ENCODE results near the gene SBNO1. TPM values are rescaled to one million over a fixed set of nuclear protein-coding genes. Genes with fewer than 3 reads are reported as not detected.

The SBNO1 gene
- total RNA-seq, 1 experiment from 2014 or later = 23.3 TPM

- CTCF ChIA-PET = no interaction called here
- Histone ChIP-seq H3K9me3 (ENCODE audit: low read length) (no peaks in the 10 kb centered on the region), H3K27ac (ENCODE audit: low read length) (no peak overlapping the region), H3K27me3 (ENCODE audit: low read length) (no peaks in the 10 kb centered on the region), H3K4me1 (ENCODE audit: insufficient read depth, low read length) (no peaks in the 10 kb centered on the region), H3K9ac (ENCODE audit: low read length) (no peak overlapping the region), H3K9me2 (replicated peaks; ENCODE audit: low read length) (no peaks in the 10 kb centered on the region), H3K4me3 (ENCODE audit: low read length) (no peak overlapping the region), H3K36me3 (ENCODE audit: low read depth, low read length) (no peaks in the 10 kb centered on the region), H2AFZ (ENCODE audit: low read length) (no peak overlapping the region), H3F3A (ENCODE audit: low read length, unreplicated experiment) (no peaks in the 10 kb centered on the region), H4K20me1 (ENCODE audit: low read length) (no peaks in the 10 kb centered on the region), H3K79me2 (ENCODE audit: low read length) (no peaks in the 10 kb centered on the region), H3K4me2 (ENCODE audit: low read length) (no peak overlapping the region)
- POLR2A ChIA-PET (ENCODE audit: unreplicated experiment) = no interaction called here
- ATAC-seq (no peak), DNase-seq (no peak)
- TF ChIP-seq EZH2phosphoT487 (IDR thresholded peaks at IDR 0.05; ENCODE audit: borderline replicate concordance, low read length) (no peak), CTCF (conservative IDR thresholded peaks at IDR 0.05; ENCODE audit: low read depth, low read length) (no peak), EZH2 (IDR thresholded peaks at IDR 0.05; ENCODE audit: low read length, unreplicated experiment) (no peak)
- BruUV-seq (replicated peaks) = no TSS peak
- intact Hi-C loops (cut with micrococcal nuclease) = no loop called here
These were observed 81.2 kb downstream of the SBNO1 start for GRCh38 chr12:123283461-123283860.

GRCh38 chr12:123282111-123282510 lies 82.5 kb downstream of the SBNO1 start:
- no peaks in the 10 kb centered on the region for H3K4me1 ChIP-seq (ENCODE audit: insufficient read depth, low read length)
- H3K36me3 ChIP-seq (ENCODE audit: low read depth, low read length) = no peaks in the 10 kb centered on the region
- H4K20me1 ChIP-seq (ENCODE audit: low read length) = no peaks in the 10 kb centered on the region
- ATAC-seq (no peak), DNase-seq (no peak)
- no peaks in the 10 kb centered on the region for H3K27me3 ChIP-seq (ENCODE audit: low read length)
- H3K4me2 ChIP-seq (ENCODE audit: low read length) = no peak overlapping the region
- H3K79me2 ChIP-seq (ENCODE audit: low read length) = no peaks in the 10 kb centered on the region
- intact Hi-C loops (cut with micrococcal nuclease) = no loop called here
- BruUV-seq (replicated peaks) = no TSS peak
- H3F3A ChIP-seq (ENCODE audit: low read length, unreplicated experiment) = no peaks in the 10 kb centered on the region
- POLR2A ChIA-PET (ENCODE audit: unreplicated experiment) = no interaction called here
- H3K9me3 ChIP-seq (ENCODE audit: low read length) = no peaks in the 10 kb centered on the region
- no peak overlapping the region for H3K9ac ChIP-seq (ENCODE audit: low read length)
- H3K9me2 ChIP-seq (replicated peaks; ENCODE audit: low read length) = no peaks in the 10 kb centered on the region
- H3K4me3 ChIP-seq (ENCODE audit: low read length) = no peak overlapping the region
- no peak overlapping the region for H3K27ac ChIP-seq (ENCODE audit: low read length)
- no peak overlapping the region for H2AFZ ChIP-seq (ENCODE audit: low read length)
- TF ChIP-seq EZH2phosphoT487 (IDR thresholded peaks at IDR 0.05; ENCODE audit: borderline replicate concordance, low read length) (no peak), CTCF (conservative IDR thresholded peaks at IDR 0.05; ENCODE audit: low read depth, low read length) (no peak), EZH2 (IDR thresholded peaks at IDR 0.05; ENCODE audit: low read length, unreplicated experiment) (no peak)
- CTCF ChIA-PET = no interaction called here

GRCh38 chr12:123280971-123281370 lies 83.7 kb downstream of the SBNO1 start:
- Histone ChIP-seq H3K4me3 (ENCODE audit: low read length) (no peak overlapping the region), H3K4me1 (ENCODE audit: insufficient read depth, low read length) (no peaks in the 10 kb centered on the region), H3K9ac (ENCODE audit: low read length) (no peak overlapping the region), H3F3A (ENCODE audit: low read length, unreplicated experiment) (no peaks in the 10 kb centered on the region), H3K9me2 (replicated peaks; ENCODE audit: low read length) (no peaks in the 10 kb centered on the region), H3K79me2 (ENCODE audit: low read length) (no peaks in the 10 kb centered on the region), H3K36me3 (ENCODE audit: low read depth, low read length) (no peaks in the 10 kb centered on the region), H3K4me2 (ENCODE audit: low read length) (no peak overlapping the region), H4K20me1 (ENCODE audit: low read length) (no peaks in the 10 kb centered on the region), H3K27ac (ENCODE audit: low read length) (no peak overlapping the region), H3K27me3 (ENCODE audit: low read length) (no peaks in the 10 kb centered on the region), H3K9me3 (ENCODE audit: low read length) (no peaks in the 10 kb centered on the region), H2AFZ (ENCODE audit: low read length) (no peak overlapping the region)
- TF ChIP-seq EZH2 (IDR thresholded peaks at IDR 0.05; ENCODE audit: low read length, unreplicated experiment) = no peak
- TF ChIP-seq CTCF (conservative IDR thresholded peaks at IDR 0.05; ENCODE audit: low read depth, low read length) = no peak
- TF ChIP-seq EZH2phosphoT487 (IDR thresholded peaks at IDR 0.05; ENCODE audit: borderline replicate concordance, low read length) = no peak
- intact Hi-C loops (cut with micrococcal nuclease) = no loop called here
- DNase-seq (no peak), ATAC-seq (no peak)
- CTCF ChIA-PET = no interaction called here
- BruUV-seq (replicated peaks) = no TSS peak
- POLR2A ChIA-PET (ENCODE audit: unreplicated experiment) = no interaction called here
